WTC11 (cell line): ENCODE measurements around the gene POU2F3.

Source experiments
- AFF4 ChIP-seq: sonication (generic); formaldehyde crosslinking; IDR thresholded peaks from 2 replicates; pipeline ENCODE4 v1.8.1; 2023; ENCODE audit warnings: mild to moderate bottlenecking, missing genetic modification reagents, borderline replicate concordance
- ATF2 ChIP-seq: sonication (generic); formaldehyde crosslinking; IDR thresholded peaks from 2 replicates; pipeline ENCODE4 v1.8.1; 2022; ENCODE audit warnings: low read depth, missing genetic modification reagents, borderline replicate concordance
- ATF6 ChIP-seq: sonication (generic); formaldehyde crosslinking; IDR thresholded peaks from 2 replicates; pipeline ENCODE4 v1.8.1; 2023; ENCODE audit warnings: mild to moderate bottlenecking, missing genetic modification reagents
- CREB1 ChIP-seq: sonication (generic); formaldehyde crosslinking; IDR thresholded peaks from 2 replicates; pipeline ENCODE4 v1.8.0; 2023; ENCODE audit warnings: mild to moderate bottlenecking, missing genetic modification reagents
- CTCF ChIP-seq: fragments of 200-600 bp; IDR thresholded peaks from 2 replicates; pipeline ENCODE4 v1.8.0; 2022; ENCODE audit warnings: antibody characterized with exemption
- E2F4 ChIP-seq: sonication (generic); formaldehyde crosslinking; IDR thresholded peaks from 2 replicates; pipeline ENCODE4 v1.8.1; 2022; ENCODE audit warnings: low read depth, mild to moderate bottlenecking, moderate library complexity, missing genetic modification reagents, borderline replicate concordance
- JUN ChIP-seq: sonication (generic); formaldehyde crosslinking; IDR thresholded peaks from 2 replicates; pipeline ENCODE4 v1.8.0; 2023; ENCODE audit warnings: mild to moderate bottlenecking, missing genetic modification reagents
- NFYB ChIP-seq: sonication (generic); formaldehyde crosslinking; conservative IDR thresholded peaks from 2 replicates; pipeline ENCODE4 v1.8.0; 2022; ENCODE audit warnings: low read depth, missing genetic modification reagents
- NR2C2 ChIP-seq: sonication (generic); formaldehyde crosslinking; IDR thresholded peaks from 2 replicates; pipeline ENCODE4 v1.8.0; 2022; ENCODE audit warnings: mild to moderate bottlenecking, missing genetic modification reagents
- OVOL2 ChIP-seq: fragments of 250-450 bp; sonication (Bioruptor Pico); IDR thresholded peaks from 2 replicates; pipeline ENCODE4 v1.9.0; 2021; ENCODE audit warnings: mild to moderate bottlenecking, borderline replicate concordance
- ZBTB21 ChIP-seq: sonication (generic); formaldehyde crosslinking; IDR thresholded peaks from 2 replicates; pipeline ENCODE4 v1.8.1; 2023; ENCODE audit warnings: mild to moderate bottlenecking, missing genetic modification reagents, borderline replicate concordance
- ZNF219 ChIP-seq: sonication (generic); formaldehyde crosslinking; IDR thresholded peaks from 2 replicates; pipeline ENCODE4 v1.8.0; 2023; ENCODE audit warnings: missing genetic modification reagents, mild to moderate bottlenecking, borderline replicate concordance
- ZNF263 ChIP-seq: sonication (generic); formaldehyde crosslinking; IDR thresholded peaks from 2 replicates; pipeline ENCODE4 v1.8.1; 2022; ENCODE audit warnings: low read depth, mild to moderate bottlenecking, moderate library complexity, missing genetic modification reagents

GRCh38 chr11:120285256-120285655, 45.3 kb downstream of the POU2F3 start:
- TF ChIP-seq CTCF: no peak
- no peak for TF ChIP-seq NR2C2 (CRISPR knock-in tag)
- no peak for TF ChIP-seq AFF4 (CRISPR knock-in tag)
- TF ChIP-seq JUN: no peak
- TF ChIP-seq ZNF219: no peak
- no peak for TF ChIP-seq NFYB
- TF ChIP-seq ATF2 (CRISPR knock-in tag): no peak
- TF ChIP-seq CREB1: no peak
- TF ChIP-seq OVOL2: no peak
- TF ChIP-seq ATF6 (CRISPR knock-in tag): no peak
- TF ChIP-seq ZBTB21: no peak
- TF ChIP-seq ZNF263 (CRISPR knock-in tag): no peak
- TF ChIP-seq E2F4 (CRISPR knock-in tag): no peak
